Measurements from ENCODE around the gene CEMIP. TPM values are rescaled to one million over a fixed set of nuclear protein-coding genes. Genes with fewer than 3 reads are reported as not detected.

Gene CEMIP
- total and polyA plus RNA-seq, 10 of the 15 experiments (the other 5 are each of a cell fraction or from before 2014, with no cell fraction given): 0.01 to 0.44 (median 0.16) TPM; not detected in 6

GRCh38 chr15:80834906-80835305 is 55.7 kb downstream of the CEMIP start:
- BruUV-seq (replicated peaks): no TSS peak
- Histone ChIP-seq H3K36me3 (ENCODE audit: control insufficient read depth in 2 of 2, insufficient read depth in 2 of 2, low read length in 1 of 2) (no peaks in the 10 kb centered on the region), H3K27me3 (replicated peaks in 1 of 2; ENCODE audit: control insufficient read depth in 2 of 2, insufficient read depth in 2 of 2, low read length in 1 of 2) (peaks cover 1 to 3% of the 10 kb centered on the region in 2 experiments; a peak in 3 of 4 replicates), H3K27ac (ENCODE audit: control insufficient read depth, insufficient read depth) (no peak overlapping the region), H2AFZ (ENCODE audit: control insufficient read depth, low read depth, low read length) (no peak overlapping the region), H3K9ac (ENCODE audit: control insufficient read depth, insufficient read depth, low read length) (no peak overlapping the region), H3K4me1 (ENCODE audit: control insufficient read depth, insufficient read depth, low read length) (no peaks in the 10 kb centered on the region), H3K4me3 (no peak overlapping the region), H3K4me2 (ENCODE audit: control insufficient read depth, insufficient read depth) (no peak overlapping the region), H3K79me2 (ENCODE audit: control insufficient read depth, insufficient read depth, low read length) (no peaks in the 10 kb centered on the region), H4K20me1 (ENCODE audit: control insufficient read depth, insufficient read depth) (no peaks in the 10 kb centered on the region), H3K9me3 (replicated peaks; ENCODE audit: control insufficient read depth, insufficient read depth, low read length) (no peaks in the 10 kb centered on the region)
- FAIRE-seq (no peak), DNase-seq (ENCODE audit: low read depth, low spot score) (no peak), ATAC-seq (no peak)
- in situ Hi-C loops (cut with MboI) (no loop called here), intact Hi-C loops (cut with micrococcal nuclease; ENCODE audit: unreplicated experiment) (no loop called here)
- 33% methylated on average over 1 of the region's 1 CpG for whole genome bisulfite sequencing (ENCODE audit: insufficient coverage, insufficient replicate concordance, low lambda C conversion rate, missing lambda C conversion rate)
- ChIA-PET POLR2A (no interaction called here), SMC1A (ENCODE audit: uncharacterized antibody, unreplicated experiment) (no interaction called here), RAD21 (ENCODE audit: unreplicated experiment) (no interaction called here), CTCF (no interaction called here)
- TF ChIP-seq RELB (IDR thresholded peaks at IDR 0.05; ENCODE audit: low read depth): no peak
- no peak for TF ChIP-seq NKRF (conservative IDR thresholded peaks at IDR 0.05)
- no peak for TF ChIP-seq NFYB (IDR thresholded peaks at IDR 0.05; ENCODE audit: insufficient read depth, low read depth, low read length)

- SMC1A ChIA-PET (ENCODE audit: uncharacterized antibody, unreplicated experiment): interaction anchor here (0.7 kb wide), 2 partner anchors 1005 to 1847 kb away, joined by 3 read pairs; no protein-coding TSS in a partner anchor
Observed at GRCh38 chr15:80835336-80835735, 56.2 kb downstream of the CEMIP start.

More at GRCh38 chr15:80835336-80835735, 56.2 kb downstream of the CEMIP start:
- Histone ChIP-seq H4K20me1 (ENCODE audit: control insufficient read depth, insufficient read depth) (no peaks in the 10 kb centered on the region), H3K79me2 (ENCODE audit: control insufficient read depth, insufficient read depth, low read length) (no peaks in the 10 kb centered on the region), H3K27ac (ENCODE audit: control insufficient read depth, insufficient read depth) (no peak overlapping the region), H3K9ac (ENCODE audit: control insufficient read depth, insufficient read depth, low read length) (no peak overlapping the region), H3K4me3 (no peak overlapping the region), H2AFZ (ENCODE audit: control insufficient read depth, low read depth, low read length) (no peak overlapping the region), H3K9me3 (replicated peaks; ENCODE audit: control insufficient read depth, insufficient read depth, low read length) (no peaks in the 10 kb centered on the region), H3K27me3 (replicated peaks in 1 of 2; ENCODE audit: control insufficient read depth in 2 of 2, insufficient read depth in 2 of 2, low read length in 1 of 2) (peaks cover 1 to 3% of the 10 kb centered on the region in 2 experiments; a peak in 3 of 4 replicates), H3K4me1 (ENCODE audit: control insufficient read depth, insufficient read depth, low read length) (no peaks in the 10 kb centered on the region), H3K4me2 (ENCODE audit: control insufficient read depth, insufficient read depth) (no peak overlapping the region), H3K36me3 (ENCODE audit: control insufficient read depth in 2 of 2, insufficient read depth in 2 of 2, low read length in 1 of 2) (no peaks in the 10 kb centered on the region)
- intact Hi-C loops (cut with micrococcal nuclease; ENCODE audit: unreplicated experiment) (no loop called here), in situ Hi-C loops (cut with MboI) (no loop called here)
- ATAC-seq (no peak), FAIRE-seq (no peak), DNase-seq (ENCODE audit: low read depth, low spot score) (no peak)
- ChIA-PET RAD21 (ENCODE audit: unreplicated experiment) (no interaction called here), POLR2A (no interaction called here), CTCF (no interaction called here)
- TF ChIP-seq RUNX3 (IDR thresholded peaks at IDR 0.05; ENCODE audit: low read length): no peak
- TF ChIP-seq ZNF274 (IDR thresholded peaks at IDR 0.05; ENCODE audit: insufficient read depth, insufficient read length): no peak
- TF ChIP-seq PAX8 (IDR thresholded peaks at IDR 0.05): no peak
- TF ChIP-seq POU2F2 (IDR thresholded peaks at IDR 0.05; ENCODE audit: borderline replicate concordance, low read depth, low read length): no peak
- no peak for TF ChIP-seq BHLHE40 (IDR thresholded peaks at IDR 0.05; ENCODE audit: borderline replicate concordance in 1 of 2, low read depth in 2 of 2, low read length in 1 of 2)
- TF ChIP-seq ATF7 (IDR thresholded peaks at IDR 0.05; ENCODE audit: low read depth): no peak
- TF ChIP-seq MYB (IDR thresholded peaks at IDR 0.05; ENCODE audit: borderline replicate concordance, low read depth, low read length): no peak
- TF ChIP-seq BCL3 (IDR thresholded peaks at IDR 0.05; ENCODE audit: borderline replicate concordance, insufficient read depth, low read depth, low read length, poor library complexity, severe bottlenecking): no peak
- no peak for TF ChIP-seq CHD1 (IDR thresholded peaks at IDR 0.05; ENCODE audit: low read depth, low read length)
- no peak for TF ChIP-seq NFYB (IDR thresholded peaks at IDR 0.05; ENCODE audit: insufficient read depth, low read depth, low read length)
- TF ChIP-seq MYC (IDR thresholded peaks at IDR 0.05; ENCODE audit: insufficient read depth, insufficient read length, insufficient replicate concordance, low read length, severe bottlenecking): no peak
- no TSS peak for BruUV-seq (replicated peaks)
- WGBS (ENCODE audit: insufficient coverage, insufficient replicate concordance, low lambda C conversion rate, missing lambda C conversion rate): 2% methylated on average over 4 of the region's 4 CpGs

All from GM12878 (cell line).